ENCODE data around the gene ATP5MC3.
A peak's percentile ranks its signal among the peaks of the same experiment; 100 is the strongest.

ATP5MC3 gene

GRCh38 chr2:175167792-175168563 lies 13.5 kb downstream of the ATP5MC3 start, which contains the start of gene ATF2:
ATF2 (minus strand) TSS chr2:175168203; CDS start chr2:175136443, 31,760 bp downstream.
- DNase-seq (ENCODE audit: low spot score): peak; percentile 98

DNA sequence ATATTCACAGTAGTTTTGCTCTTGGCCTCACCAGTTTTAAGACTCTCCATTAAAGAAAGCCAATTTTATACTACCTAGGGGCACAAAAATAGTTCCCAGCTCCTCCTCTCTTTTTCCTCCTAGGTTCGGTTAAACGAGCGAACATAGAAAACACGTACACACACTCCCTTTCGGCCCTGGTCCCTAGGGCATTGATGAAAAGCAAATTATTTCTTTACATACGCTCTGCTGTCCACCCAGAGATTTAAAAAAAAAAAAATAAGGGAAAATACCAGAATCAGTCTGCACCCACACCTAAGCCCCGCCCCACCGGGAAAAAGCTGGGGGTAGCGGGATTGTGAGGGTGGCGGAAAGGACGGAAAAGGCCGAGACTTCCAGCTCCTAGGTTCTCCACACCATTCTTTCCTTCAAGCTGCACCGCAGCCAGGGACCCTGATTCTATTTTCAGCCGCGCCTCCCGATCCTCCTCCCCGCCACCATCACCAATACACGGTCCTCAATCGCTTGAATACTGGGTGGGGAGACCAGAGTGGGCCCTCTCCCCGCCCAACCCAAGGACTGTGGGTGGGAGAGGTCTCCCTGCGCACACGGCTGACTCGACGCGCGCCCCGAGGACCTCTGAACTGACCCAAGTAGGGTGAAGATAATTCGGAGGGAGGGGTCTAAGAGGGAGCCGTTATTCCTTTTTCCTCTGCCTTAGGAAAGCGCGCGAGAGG lies 14.3 kb downstream of the ATP5MC3 start:
- no peak for DNase-seq (ENCODE audit: low spot score)

DNA sequence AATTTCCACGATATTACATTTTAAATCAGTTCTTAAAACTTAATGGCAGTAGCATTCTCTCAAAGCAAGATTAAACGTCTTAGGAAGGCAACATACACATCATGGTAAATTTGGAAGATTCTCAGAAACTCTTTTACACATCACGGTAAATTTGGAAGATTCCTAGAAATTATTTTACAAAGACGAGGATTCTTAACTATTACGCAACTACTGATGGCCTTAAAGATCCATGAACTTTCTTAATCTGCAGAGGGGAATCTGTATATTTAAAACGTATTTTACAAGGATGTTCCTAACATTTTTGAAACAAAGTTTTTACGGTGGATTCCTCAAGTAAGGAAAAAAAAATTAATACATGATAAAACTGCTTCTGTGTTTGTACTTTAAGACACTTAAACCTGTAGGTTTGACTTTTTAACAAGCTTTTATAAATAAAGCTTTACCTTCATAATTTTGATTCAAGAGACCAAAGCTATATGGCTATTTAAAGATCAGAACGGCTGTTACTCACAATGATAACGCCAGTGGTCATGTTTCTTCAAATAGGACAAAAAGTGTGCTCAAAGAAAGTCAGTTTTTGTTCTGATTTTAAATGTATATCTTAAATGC lies 15.2 kb downstream of the ATP5MC3 start:
- DNase-seq (ENCODE audit: low spot score): no peak

DNA sequence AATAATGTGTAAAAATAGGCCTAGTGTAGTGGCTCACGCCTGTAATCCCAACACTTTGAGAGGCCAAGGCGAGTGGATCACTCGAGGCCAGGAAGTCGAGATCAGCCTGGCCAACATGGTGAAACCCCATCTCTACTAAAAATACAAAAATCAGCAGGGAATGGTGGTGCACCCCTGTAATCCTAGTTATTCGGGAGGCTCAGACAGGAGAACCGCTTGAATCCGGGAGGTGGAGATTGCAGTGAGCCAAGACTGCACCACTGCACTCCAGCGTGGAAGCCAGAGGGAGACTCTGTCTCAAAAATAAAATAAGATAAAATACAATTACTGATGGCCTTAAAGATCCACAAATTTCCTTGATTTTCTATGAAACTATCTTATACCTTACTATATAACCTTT lies 17.3 kb downstream of the ATP5MC3 start:
- no peak for DNase-seq (ENCODE audit: low spot score)

- no peak for DNase-seq (ENCODE audit: low spot score)
Observed at GRCh38 chr2:175158894-175159293, 22.6 kb downstream of the ATP5MC3 start.

DNA sequence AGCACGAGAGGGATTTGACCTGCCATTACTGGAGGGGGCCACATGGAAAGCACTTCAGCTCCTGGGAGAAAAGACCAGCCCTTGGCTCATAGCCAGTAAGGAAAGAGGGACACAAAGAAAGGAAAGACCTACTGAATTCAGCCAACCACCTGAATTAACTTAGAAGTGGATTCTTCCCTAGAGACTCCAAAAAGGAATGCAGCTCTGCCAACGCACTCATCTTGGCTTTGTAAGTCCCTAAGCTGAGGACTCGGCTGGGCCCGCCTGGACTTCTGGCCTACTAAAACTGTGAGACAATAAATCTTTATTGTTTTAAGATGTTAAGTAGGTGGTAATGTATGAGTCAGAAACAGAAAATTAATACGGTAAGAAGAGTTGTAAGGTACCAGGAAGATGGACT lies 25.0 kb downstream of the ATP5MC3 start:
- no peak for DNase-seq (ENCODE audit: low spot score)

- no peak for DNase-seq (ENCODE audit: low spot score)
Observed at GRCh38 chr2:175154661-175155082, 26.8 kb downstream of the ATP5MC3 start.

- no peak for DNase-seq (ENCODE audit: low spot score)
Observed at GRCh38 chr2:175152242-175152641, 29.3 kb downstream of the ATP5MC3 start.

- no peak for DNase-seq (ENCODE audit: low spot score)
Observed at GRCh38 chr2:175151791-175152190, 29.7 kb downstream of the ATP5MC3 start.

- no peak for DNase-seq (ENCODE audit: low spot score)
Observed at GRCh38 chr2:175147186-175147585, 34.3 kb downstream of the ATP5MC3 start.

GRCh38 chr2:175143678-175144077 lies 37.8 kb downstream of the ATP5MC3 start:
- DNase-seq (ENCODE audit: low spot score): no peak

GRCh38 chr2:175143191-175143590 lies 38.3 kb downstream of the ATP5MC3 start:
- no peak for DNase-seq (ENCODE audit: low spot score)

- no peak for DNase-seq (ENCODE audit: low spot score)
Observed at GRCh38 chr2:175140332-175140731, 41.2 kb downstream of the ATP5MC3 start.

DNA sequence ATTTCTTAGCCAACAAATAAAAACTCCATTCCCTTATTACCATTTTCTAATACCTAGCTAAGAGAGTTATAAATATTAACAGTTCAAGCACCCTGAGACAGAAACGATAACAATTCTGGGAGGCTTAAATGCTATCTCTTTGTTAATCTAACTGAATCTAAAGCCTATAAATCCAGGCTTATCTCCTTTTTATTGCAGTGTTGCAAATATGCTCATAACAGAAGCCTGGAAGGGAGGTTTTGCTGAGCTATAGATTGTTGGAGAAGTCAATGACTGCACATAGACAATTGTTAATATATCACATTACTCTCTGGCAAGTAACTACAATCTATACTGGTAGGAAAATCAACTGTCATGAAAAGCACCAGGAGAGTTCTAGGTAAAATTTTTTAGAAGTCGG lies 43.7 kb downstream of the ATP5MC3 start:
- DNase-seq (ENCODE audit: low spot score): no peak

DNA sequence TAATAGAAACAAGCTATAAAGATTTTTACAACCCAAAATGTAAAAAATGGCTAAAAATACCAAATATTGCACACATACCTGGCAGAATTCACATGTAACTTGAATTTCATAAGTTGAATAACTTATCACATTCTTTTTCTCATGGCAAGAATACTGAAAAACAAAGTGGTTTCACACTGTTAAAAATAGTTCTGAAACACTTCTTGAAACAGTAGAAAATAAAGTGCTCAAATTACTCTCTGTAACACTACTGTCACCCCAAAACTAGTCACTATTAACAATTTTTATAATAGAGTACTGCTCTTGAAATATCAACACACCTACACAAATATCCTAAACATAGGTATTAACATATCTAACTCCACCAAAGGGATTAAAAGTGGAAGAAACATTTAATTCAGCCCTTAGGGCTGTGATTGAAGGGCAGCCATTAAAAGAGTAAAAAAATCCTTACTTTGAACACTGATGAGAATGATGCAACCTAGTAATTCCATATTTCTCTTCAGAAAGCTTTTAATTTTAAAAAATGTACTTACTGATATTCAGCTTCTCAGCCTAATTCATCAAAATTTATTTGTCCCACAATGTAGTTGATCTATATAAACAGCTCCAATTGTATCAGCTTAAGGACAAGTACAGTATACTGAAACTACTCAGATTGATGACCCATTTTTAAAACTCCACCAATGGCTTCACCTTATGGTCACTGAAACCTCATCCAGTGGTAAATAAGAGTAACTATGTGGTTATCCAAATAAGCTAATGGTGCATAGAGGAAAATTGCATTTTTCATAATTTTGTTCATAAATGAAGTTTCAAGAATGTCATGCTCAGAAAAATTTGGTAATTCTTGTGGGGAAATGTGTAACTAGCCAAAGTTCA lies 44.9 kb downstream of the ATP5MC3 start:
- no peak for DNase-seq (ENCODE audit: low spot score)

GRCh38 chr2:175135862-175136261 lies 45.6 kb downstream of the ATP5MC3 start:
- DNase-seq (ENCODE audit: low spot score): no peak

DNA sequence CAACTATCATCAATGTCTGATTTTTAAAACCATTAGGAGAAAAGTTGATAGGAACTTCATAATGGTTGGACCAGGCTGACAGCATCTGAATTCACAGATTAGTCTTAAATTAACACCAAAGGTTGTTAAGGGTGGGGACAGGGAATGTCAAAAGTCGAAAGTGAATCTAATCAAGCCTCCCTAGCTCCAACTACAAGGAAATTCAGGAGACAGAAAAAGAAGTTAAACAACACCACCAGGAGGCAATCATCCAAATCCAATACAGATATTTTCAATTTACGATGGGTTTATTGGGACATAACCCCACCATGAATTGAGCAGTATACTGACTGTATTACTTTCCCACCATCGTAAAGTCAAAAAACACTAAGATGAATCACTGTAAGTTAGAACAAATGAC lies 46.3 kb downstream of the ATP5MC3 start:
- no peak for DNase-seq (ENCODE audit: low spot score)

GRCh38 chr2:175131252-175131651 lies 50.3 kb downstream of the ATP5MC3 start:
- DNase-seq (ENCODE audit: low spot score): no peak

- DNase-seq (ENCODE audit: low spot score): no peak
Observed at GRCh38 chr2:175126661-175127060, 54.8 kb downstream of the ATP5MC3 start.

Measured in globus pallidus (tissue), 1 donor.